CD14-positive monocyte (primary cell): ENCODE measurements around the gene SRP14. TPM values are rescaled to one million over a fixed set of nuclear protein-coding genes. Genes with fewer than 3 reads are reported as not detected.

ENCODE experiments used
- DNase-seq, 3 donors: peaks; one replicate each; pipeline ENCODE4 v3.0.0-alpha.2; 2011 to 2022
- H2AFZ ChIP-seq: 2 replicates; pipeline ENCODE4 v1.6.0; 2012; ENCODE audit warnings: mild to moderate bottlenecking, low read depth, low read length, inconsistent platforms; ENCODE audit not compliant: insufficient read depth, poor library complexity, severe bottlenecking
- H3K27ac ChIP-seq, 2 donors: 1 replicate in 1 of 2; 2 replicates in 1 of 2; pipeline ENCODE4 v1.5.1; 2012 to 2013; ENCODE audit warnings: low read length in 2 of 2, control low read depth in 1 of 2, inconsistent platforms in 1 of 2, low read depth in 1 of 2, mild to moderate bottlenecking in 1 of 2
- H3K27me3 ChIP-seq, 2 donors: one replicate each; pipeline versions ENCODE4 v1.6.0 to v1.6.1; 2011 to 2013; ENCODE audit warnings: low read length in 2 of 2; ENCODE audit not compliant: control insufficient read depth in 2 of 2, insufficient read depth in 2 of 2
- H3K36me3 ChIP-seq, 2 donors: replicated peaks in 1 of 2; 1 replicate in 1 of 2; 2 replicates in 1 of 2; pipeline versions ENCODE4 v1.5.1 to v1.6.1; 2012 to 2013; ENCODE audit warnings: low read length in 2 of 2, control low read depth in 1 of 2, inconsistent platforms in 1 of 2, mild to moderate bottlenecking in 1 of 2; ENCODE audit not compliant: insufficient read depth in 2 of 2, control insufficient read depth in 1 of 2
- H3K4me1 ChIP-seq, 2 donors: 1 replicate in 1 of 2; 2 replicates in 1 of 2; pipeline versions ENCODE4 v1.5.1 to v1.6.1; 2012 to 2013; ENCODE audit warnings: low read length in 2 of 2, control low read depth in 1 of 2, inconsistent platforms in 1 of 2, mild to moderate bottlenecking in 1 of 2, moderate library complexity in 1 of 2; ENCODE audit not compliant: insufficient read depth in 2 of 2, control insufficient read depth in 1 of 2
- H3K4me2 ChIP-seq: replicated peaks from 2 replicates; pipeline ENCODE3; 2012; ENCODE audit warnings: low read length, moderate library complexity, mild to moderate bottlenecking; ENCODE audit not compliant: poor library complexity, severe bottlenecking; ENCODE audit errors: extremely low read depth
- H3K4me3 ChIP-seq, 3 experiments: fragments of 200-600 bp in 1 of 3; sonication (generic) in 1 of 3; replicated peaks in 1 of 3; 1 replicate in 2 of 3; 2 replicates in 1 of 3; pipeline ENCODE4 v1.5.1; 2011 to 2013; ENCODE audit warnings: low read length in 3 of 3, mild to moderate bottlenecking in 3 of 3, control low read depth in 2 of 3, low read depth in 2 of 3, inconsistent platforms in 1 of 3, moderate library complexity in 1 of 3
- H3K79me2 ChIP-seq: 2 replicates; pipeline ENCODE4 v1.6.0; 2012; ENCODE audit warnings: mild to moderate bottlenecking, control low read depth, inconsistent platforms, low read length, moderate library complexity; ENCODE audit not compliant: insufficient read depth
- H3K9ac ChIP-seq: 2 replicates; pipeline ENCODE4 v1.6.0; 2017; ENCODE audit warnings: low read length, mild to moderate bottlenecking; ENCODE audit not compliant: insufficient read depth, poor library complexity, severe bottlenecking
- H3K9me3 ChIP-seq, 2 donors: replicated peaks in 1 of 2; 1 replicate in 1 of 2; 2 replicates in 1 of 2; pipeline versions ENCODE4 v1.5.1 to v1.6.1; 2012 to 2013; ENCODE audit warnings: low read length in 2 of 2, control low read depth in 1 of 2; ENCODE audit not compliant: control insufficient read depth in 1 of 2, insufficient read depth in 1 of 2
- H4K20me1 ChIP-seq: 2 replicates; pipeline ENCODE4 v1.6.0; 2012; ENCODE audit warnings: mild to moderate bottlenecking, low read length, control low read depth, moderate library complexity; ENCODE audit not compliant: insufficient read depth
- H3K27ac Mint-ChIP-seq, 7 donors: one replicate each; pipeline ENCODE4 v1.8.0; 2020; ENCODE audit warnings: mild to moderate bottlenecking in 7 of 7, mixed read lengths in 7 of 7, moderate library complexity in 6 of 7, inconsistent platforms in 2 of 7
- H3K27me3 Mint-ChIP-seq, 3 donors: one replicate each; pipeline ENCODE4 v1.8.0; 2021 to 2022; ENCODE audit warnings: low read depth in 3 of 3, mild to moderate bottlenecking in 3 of 3, mixed read lengths in 3 of 3, moderate library complexity in 3 of 3, inconsistent platforms in 1 of 3
- H3K36me3 Mint-ChIP-seq, 2 donors: one replicate each; pipeline ENCODE4 v1.8.0; 2020; ENCODE audit warnings: mixed read lengths in 2 of 2, inconsistent platforms in 1 of 2, mild to moderate bottlenecking in 1 of 2
- H3K4me1 Mint-ChIP-seq: one replicate; pipeline ENCODE4 v1.8.0; 2020; ENCODE audit warnings: mild to moderate bottlenecking, mixed read lengths
- H3K4me3 Mint-ChIP-seq, 2 donors: one replicate each; pipeline ENCODE4 v1.8.0; 2020; ENCODE audit warnings: mild to moderate bottlenecking in 2 of 2, mixed read lengths in 2 of 2, moderate library complexity in 1 of 2
- H3K9me3 Mint-ChIP-seq, 7 donors: one replicate each; pipeline ENCODE4 v1.8.0; 2020 to 2022; ENCODE audit warnings: mixed read lengths in 7 of 7, mild to moderate bottlenecking in 6 of 7, moderate library complexity in 6 of 7, inconsistent platforms in 2 of 7
- CTCF ChIP-seq: fragments of 200-600 bp; IDR thresholded peaks from one replicate; pipeline ENCODE4 v1.8.0; 2022; ENCODE audit warnings: antibody characterized with exemption, mild to moderate bottlenecking
- WGBS: methylation state at CpG from one replicate; pipeline ENCODE4 v1.1.5; 2013; ENCODE audit warnings: missing lambda C conversion rate; ENCODE audit not compliant: insufficient coverage; 5-methylcytosine and 5-hydroxymethylcytosine counted together
- intact Hi-C, 2 donors: fragments of 100-400 bp; cut with micrococcal nuclease; formaldehyde crosslinking; loops; one replicate each; pipeline versions ENCODE4 v1.15.0 to v1.15.1; 2023
- polyA plus RNA-seq, 3 donors: library from polyadenylated mRNA; depleted of rRNA in 1 of 3; unstranded in 2 of 3; stranded (reverse) in 1 of 3; fragments of 300-500 nt in 2 of 3; fragments of >200 nt in 1 of 3; fragmentation: Illumina TruSeq in 2 of 3; gene quantifications; 1 replicate in 2 of 3; 2 replicates in 1 of 3; pipeline ENCODE4 v1.2.3, GENCODE V29; 2012 to 2021

SRP14 gene
- polyA plus RNA-seq, 3 donors: 181 to 548 (median 525) TPM

- Mint-ChIP-seq H3K27ac (no peak overlapping the region), H3K4me1 (peaks cover 51% of the 10 kb centered on the region), H3K4me3 (no peak overlapping the region), H3K36me3 (no peaks in the 10 kb centered on the region), H3K9me3 (no peaks in the 10 kb centered on the region), H3K27me3 (peaks cover 0 to 2% (median 0%) of the 10 kb centered on the region in 3 donors)
- H3K9me3 ChIP-seq: no peaks in the 10 kb centered on the region
- intact Hi-C loops: loop anchor here in 1 of 2 donors (5.0 to 10.0 kb wide), 2 partner anchors 229 to 258 kb away; partner anchors contain the start of gene FSIP1
- peaks cover 36 to 52% of the 10 kb centered on the region in 2 donors for H3K4me1 ChIP-seq
- H3K9ac ChIP-seq: no peak overlapping the region
- H3K36me3 ChIP-seq: no peaks in the 10 kb centered on the region
- H3K4me3 ChIP-seq: no peak overlapping the region
- DNase-seq: no peak
- peaks cover 3% of the 10 kb centered on the region for H4K20me1 ChIP-seq
- no peak overlapping the region for H2AFZ ChIP-seq
- H3K79me2 ChIP-seq: peaks cover 21% of the 10 kb centered on the region
- no peaks in the 10 kb centered on the region for H3K27me3 ChIP-seq
- H3K27ac ChIP-seq: no peak overlapping the region
- no peak overlapping the region for H3K4me2 ChIP-seq
- 89% methylated on average over 3 of the region's 5 CpGs for WGBS
- no peak for TF ChIP-seq CTCF
These were observed 3.9 kb upstream of the SRP14 start for GRCh38 chr15:40042791-40043320.

- Histone ChIP-seq H3K9ac (no peak overlapping the region), H3K36me3 (peaks cover 11 to 14% of the 10 kb centered on the region in 2 donors), H3K27ac (no peak overlapping the region), H3K27me3 (no peaks in the 10 kb centered on the region), H3K4me3 (no peak overlapping the region), H3K4me1 (peaks cover 23 to 39% of the 10 kb centered on the region in 2 donors), H2AFZ (no peak overlapping the region), H4K20me1 (peaks cover 5% of the 10 kb centered on the region), H3K79me2 (peaks cover 32% of the 10 kb centered on the region), H3K9me3 (no peaks in the 10 kb centered on the region), H3K4me2 (no peak overlapping the region)
- Mint-ChIP-seq H3K4me3 (no peak overlapping the region), H3K4me1 (peaks cover 41% of the 10 kb centered on the region), H3K36me3 (peaks cover 13 to 16% of the 10 kb centered on the region in 2 donors), H3K9me3 (no peaks in the 10 kb centered on the region), H3K27ac (peak overlapping the region in 3 of 7 donors; percentile 56 to 68 (median 66)), H3K27me3 (peaks cover 0 to 2% (median 0%) of the 10 kb centered on the region in 3 donors)
- DNase-seq: no peak
- WGBS: no CpG with 5 or more reads among the region's 3 CpGs
- TF ChIP-seq CTCF: no peak
- intact Hi-C loops: loop anchor here in 1 of 2 donors (5.0 to 10.0 kb wide), 2 partner anchors 232 to 256 kb away; partner anchors contain the start of gene FSIP1
These were observed 1.8 kb upstream of the SRP14 start for GRCh38 chr15:40040770-40041169.
